Gastroesophageal sphincter (tissue), 3 donors: ENCODE data around the gene ZNF385B.

Source experiments
- CTCF ChIP-seq, 4 experiments: fragments of 200-600 bp in 2 of 4; fragments of 450-650 bp in 2 of 4; sonication (generic) in 1 of 4; IDR thresholded peaks; one replicate each; pipeline ENCODE4 v1.5.1; 2017 to 2019; ENCODE audit warnings: antibody characterized with exemption in 4 of 4, mild to moderate bottlenecking in 2 of 4, moderate library complexity in 2 of 4
- POLR2AphosphoS5 ChIP-seq: sonication (generic); formaldehyde crosslinking; IDR thresholded peaks from one replicate; pipeline ENCODE4 v1.6.1; 2017; ENCODE audit warnings: antibody characterized with exemption

GRCh38 chr2:179785902-179786301 lies 75.5 kb downstream of the ZNF385B start:
- TF ChIP-seq CTCF (IDR thresholded peaks at IDR 0.05) (no peak), POLR2AphosphoS5 (no peak)
